K562 (cell line): ENCODE measurements around the gene ITPKB. TPM values are rescaled to one million over a fixed set of nuclear protein-coding genes. Genes with fewer than 3 reads are reported as not detected.

Source experiments
- ATAC-seq: fragments of 200-7000 bp; cut with Tn5 transposase; 3 replicates; pipeline ENCODE4 v1.9.1; 2020; ENCODE audit warnings: moderate library complexity
- BruUV-seq: library from RNA; stranded (reverse); fragments of 400-500 nt; replicated peaks from 2 replicates; lab custom pipeline; 2021; lab: Mats Ljungman, UMichigan
- CTCF ChIA-PET: fragments of 300-600 bp; formaldehyde crosslinking; extraction: SDS; loops from one replicate; lab custom pipeline; 2021; ENCODE audit warnings: low intra/inter-chr PET ratio; lab: Yijun Ruan, JAX
- POLR2A ChIA-PET: fragments of 300-600, 350-650 bp; sonication (Branson Sonifier 250); formaldehyde crosslinking; extraction: SDS; loops from one replicate; lab custom pipeline; 2021; ENCODE audit warnings: antibody characterized with exemption, inconsistent platforms; lab: Yijun Ruan, JAX
- DNase-seq, 4 experiments: peaks; one replicate each; pipeline versions ENCODE4 v3.0.0 to v3.0.0-alpha.2; 2011 to 2018; ENCODE audit warnings: low spot score in 3 of 4, mixed read lengths in 3 of 4; ENCODE audit errors: extremely low read depth in 1 of 4
- FAIRE-seq: peaks from 2 replicates; lab custom pipeline; 2011; peaks lifted over from hg19 to GRCh38; lab: Jason Lieb, UNC
- H2AFZ ChIP-seq: 2 replicates; pipeline ENCODE4 v1.6.0; 2011; ENCODE audit warnings: low read depth, low read length, control low read depth, inconsistent platforms
- H3K27ac ChIP-seq: fragments of 200-600 bp; 3 replicates; pipeline ENCODE4 v1.8.0; 2011; ENCODE audit warnings: low read depth, mild to moderate bottlenecking, control low read depth, inconsistent platforms, low read length, moderate library complexity, mixed read lengths; ENCODE audit errors: extremely low read depth
- H3K27me3 ChIP-seq, 2 experiments: fragments of 300-600 bp in 1 of 2; 2 replicates in 1 of 2; 3 replicates in 1 of 2; pipeline versions ENCODE4 v1.6.0 to v1.8.0; 2011; ENCODE audit warnings: inconsistent platforms in 2 of 2, low read length in 2 of 2, mild to moderate bottlenecking in 1 of 2, mixed read lengths in 1 of 2, moderate library complexity in 1 of 2; ENCODE audit not compliant: control insufficient read depth in 2 of 2, insufficient read depth in 2 of 2
- H3K36me3 ChIP-seq: fragments of 300-600 bp; 3 replicates; pipeline ENCODE4 v1.8.0; 2011; ENCODE audit warnings: mild to moderate bottlenecking, low read length, inconsistent platforms; ENCODE audit not compliant: control insufficient read depth, insufficient read depth
- H3K4me1 ChIP-seq, 2 experiments: fragments of 200-600 bp in 1 of 2; replicated peaks in 1 of 2; 2 replicates in 1 of 2; 3 replicates in 1 of 2; pipeline versions ENCODE4 v1.5.1 to v1.8.0; 2011; ENCODE audit warnings: inconsistent platforms in 2 of 2, low read length in 2 of 2, mild to moderate bottlenecking in 1 of 2, mixed read lengths in 1 of 2, moderate library complexity in 1 of 2; ENCODE audit not compliant: control insufficient read depth in 2 of 2, insufficient read depth in 2 of 2
- H3K4me2 ChIP-seq: 2 replicates; pipeline ENCODE4 v1.6.1; 2011; ENCODE audit warnings: low read length, control low read depth, inconsistent platforms, mixed read lengths; ENCODE audit not compliant: insufficient read depth
- H3K4me3 ChIP-seq: fragments of 200-600 bp; sonication (generic), shearing (Covaris generic); 2 replicates; pipeline ENCODE4 v1.5.1; 2016; ENCODE audit warnings: control low read depth, inconsistent platforms
- H3K79me2 ChIP-seq: fragments of 200-600 bp; 3 replicates; pipeline ENCODE4 v1.8.0; 2011; ENCODE audit warnings: low read length, inconsistent platforms; ENCODE audit not compliant: control insufficient read depth, insufficient read depth
- H3K9ac ChIP-seq, 2 experiments: 2 replicates each; pipeline versions ENCODE4 v1.6.0 to v1.6.1; 2011; ENCODE audit warnings: low read depth in 2 of 2, low read length in 2 of 2, control low read depth in 1 of 2, inconsistent platforms in 1 of 2, mild to moderate bottlenecking in 1 of 2, mixed read lengths in 1 of 2; ENCODE audit not compliant: insufficient read depth in 1 of 2
- H3K9me1 ChIP-seq: one replicate; pipeline ENCODE4 v1.6.0; 2011; ENCODE audit warnings: inconsistent platforms, mild to moderate bottlenecking, low read length, moderate library complexity; ENCODE audit not compliant: control insufficient read depth, insufficient read depth
- H3K9me3 ChIP-seq: replicated peaks from 2 replicates; pipeline ENCODE4 v1.5.1; 2011; ENCODE audit warnings: low read depth, low read length, inconsistent platforms; ENCODE audit not compliant: control insufficient read depth, insufficient read depth
- H4K20me1 ChIP-seq: replicated peaks from 2 replicates; pipeline ENCODE4 v1.6.1; 2011; ENCODE audit warnings: low read length, inconsistent platforms, mixed read lengths; ENCODE audit not compliant: control insufficient read depth, insufficient read depth
- ELF4 ChIP-seq: fragments of 450-650 bp; formaldehyde crosslinking; IDR thresholded peaks from 2 replicates; pipeline ENCODE4 v1.4.0; 2022; ENCODE audit warnings: missing genetic modification characterization
- ESRRB ChIP-seq: fragments of 250-450 bp; sonication (Bioruptor Pico); IDR thresholded peaks from 2 replicates; pipeline ENCODE4 v1.5.0; 2020; ENCODE audit warnings: mild to moderate bottlenecking, moderate library complexity, borderline replicate concordance
- HDAC2 ChIP-seq: fragments of 450-650 bp; IDR thresholded peaks from 2 replicates; pipeline ENCODE4 v1.6.1; 2016; ENCODE audit warnings: mild to moderate bottlenecking
- SIN3A ChIP-seq, 2 experiments: fragments of 150-350 bp in 1 of 2; IDR thresholded peaks; 2 replicates each; pipeline ENCODE4 v1.6.1; 2011 to 2016; ENCODE audit warnings: borderline replicate concordance in 2 of 2, low read depth in 2 of 2, low read length in 2 of 2, mild to moderate bottlenecking in 2 of 2, moderate library complexity in 2 of 2; ENCODE audit not compliant: control insufficient read depth in 1 of 2
- TCF3 ChIP-seq: sonication (generic); formaldehyde crosslinking; IDR thresholded peaks from 2 replicates; pipeline ENCODE4 v1.4.0; 2020; ENCODE audit warnings: mild to moderate bottlenecking, missing genetic modification reagents
- ZNF175 ChIP-seq: fragments of 200-800 bp; sonication (Bioruptor generic); IDR thresholded peaks from 2 replicates; pipeline ENCODE4 v1.6.1; 2016; ENCODE audit warnings: low read depth, mild to moderate bottlenecking, missing genetic modification characterization, missing compliant biosample characterization
- ZNF263 ChIP-seq: sonication (generic); formaldehyde crosslinking; IDR thresholded peaks from 2 replicates; pipeline ENCODE4 v1.8.0; 2022; ENCODE audit warnings: mild to moderate bottlenecking, missing genetic modification reagents, borderline replicate concordance
- ZNF644 ChIP-seq: fragments of 200-800 bp; sonication (Bioruptor generic); IDR thresholded peaks from 2 replicates; pipeline ENCODE4 v1.6.1; 2016; ENCODE audit warnings: low read depth, missing genetic modification characterization, missing compliant biosample characterization
- WGBS: fragments of 100-300 bp; shearing (Covaris generic); methylation state at CpG from one replicate; pipeline ENCODE4 v1.1.6; 2016; ENCODE audit warnings: low coverage, mixed read lengths; ENCODE audit not compliant: insufficient coverage; ENCODE audit errors: missing lambda C conversion rate; 5-methylcytosine and 5-hydroxymethylcytosine counted together
- in situ Hi-C: fragments of 300-500 bp; cut with MboI; formaldehyde crosslinking; loops from 4 replicates; pipeline ENCODE4 v1.15.0; 2018; ENCODE audit warnings: inconsistent platforms, mixed read lengths
- intact Hi-C: fragments of 100-400 bp; cut with micrococcal nuclease; formaldehyde crosslinking; loops from 2 replicates; pipeline ENCODE4 v1.14.2; 2022
- polyA plus RNA-seq, 8 experiments: library from polyadenylated mRNA; depleted of rRNA in 4 of 8; stranded (reverse) in 5 of 8; unstranded in 3 of 8; fragments of >200 nt; fragmentation: Nextera tagmentation in 2 of 8; fragmentation: Illumina TruSeq in 1 of 8; extraction: Ambion mirVana in 2 of 8; extraction: Trizol in 1 of 8; gene quantifications; 2 replicates each; pipeline versions ENCODE4 v1.2.1 to v1.2.3, GENCODE V29; 2011 to 2014; ENCODE audit warnings: inconsistent platforms in 1 of 8, missing spikeins in 1 of 8
- total RNA-seq, 7 experiments: library from RNA; depleted of rRNA in 6 of 7; stranded (reverse); fragments of >200 nt in 6 of 7; fragmentation: Illumina TruSeq in 2 of 7; extraction: Trizol in 2 of 7; gene quantifications; 2 replicates each; pipeline versions ENCODE4 v1.2.1 to v1.2.3, GENCODE V29; 2011 to 2021; ENCODE audit warnings: low replicate concordance in 1 of 7
- TF ChIP-seq, protein P1 (sequence below): sonication (generic); formaldehyde crosslinking; IDR thresholded peaks from 2 replicates; pipeline ENCODE4 v1.9.0; 2022; ENCODE audit warnings: mild to moderate bottlenecking, missing genetic modification reagents
- TF ChIP-seq, protein P2 (sequence below): sonication (generic); formaldehyde crosslinking; IDR thresholded peaks from 2 replicates; pipeline ENCODE4 v1.8.1; 2023; ENCODE audit warnings: mild to moderate bottlenecking, missing genetic modification reagents
- TF ChIP-seq, protein P3 (sequence below): fragments of 450-650 bp; IDR thresholded peaks from 2 replicates; pipeline ENCODE4 v1.6.1; 2016; ENCODE audit warnings: mild to moderate bottlenecking

The ITPKB gene
- total and polyA plus RNA-seq, 9 of the 15 experiments (the other 6 are each of a cell fraction or from before 2014, with no cell fraction given): 0.01 to 0.22 TPM; not detected in 7

DNA sequence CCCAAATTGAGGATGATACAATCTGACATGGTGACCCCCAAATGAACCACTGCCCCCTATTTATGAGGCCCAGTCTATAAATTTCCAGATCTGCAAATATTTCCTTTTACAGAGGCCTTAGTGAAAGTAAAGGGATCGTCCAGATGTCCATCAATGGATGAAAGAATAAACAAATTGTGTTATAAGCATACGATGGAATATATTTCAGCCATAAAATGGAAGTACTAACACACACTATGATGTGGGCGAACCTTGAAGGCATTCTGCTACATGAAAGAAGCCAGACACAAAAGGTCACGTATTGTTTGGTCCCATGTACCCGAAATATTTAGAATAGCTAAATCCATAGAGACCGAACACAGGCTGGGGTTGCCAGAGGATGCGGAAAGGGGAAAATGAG lies 48.6 kb upstream of the ITPKB start:
- CTCF ChIA-PET: no interaction called here
- BruUV-seq: no TSS peak
- TF ChIP-seq, protein P1, sequence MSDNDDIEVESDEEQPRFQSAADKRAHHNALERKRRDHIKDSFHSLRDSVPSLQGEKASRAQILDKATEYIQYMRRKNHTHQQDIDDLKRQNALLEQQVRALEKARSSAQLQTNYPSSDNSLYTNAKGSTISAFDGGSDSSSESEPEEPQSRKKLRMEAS (CRISPR knock-in tag): no peak
- no peak for TF ChIP-seq ZNF263 (CRISPR knock-in tag)
- TF ChIP-seq ZNF644 (tag): no peak
- TF ChIP-seq ESRRB: no peak
- no peak for TF ChIP-seq ELF4
- no peak for TF ChIP-seq TCF3 (CRISPR knock-in tag)
- TF ChIP-seq HDAC2: no peak
- H3K9me3 ChIP-seq: no peaks in the 10 kb centered on the region
- no peak for FAIRE-seq
- no peak overlapping the region for H3K4me3 ChIP-seq
- no peaks in the 10 kb centered on the region for H3K36me3 ChIP-seq
- H2AFZ ChIP-seq: no peak overlapping the region
- H3K27ac ChIP-seq: no peak overlapping the region
- H3K4me2 ChIP-seq: no peak overlapping the region
- POLR2A ChIA-PET: no interaction called here
- DNase-seq: no peak
- no peaks in the 10 kb centered on the region for H3K9me1 ChIP-seq
- intact Hi-C loops (no loop called here), in situ Hi-C loops (no loop called here)
- peaks cover 26 to 37% of the 10 kb centered on the region in 2 experiments for H3K27me3 ChIP-seq
- H3K79me2 ChIP-seq: no peaks in the 10 kb centered on the region
- no peaks in the 10 kb centered on the region for H4K20me1 ChIP-seq
- no peak for ATAC-seq
- no peak overlapping the region for H3K9ac ChIP-seq
- 5% methylated on average over 7 of the region's 7 CpGs for WGBS
- H3K4me1 ChIP-seq: no peaks in the 10 kb centered on the region

DNA sequence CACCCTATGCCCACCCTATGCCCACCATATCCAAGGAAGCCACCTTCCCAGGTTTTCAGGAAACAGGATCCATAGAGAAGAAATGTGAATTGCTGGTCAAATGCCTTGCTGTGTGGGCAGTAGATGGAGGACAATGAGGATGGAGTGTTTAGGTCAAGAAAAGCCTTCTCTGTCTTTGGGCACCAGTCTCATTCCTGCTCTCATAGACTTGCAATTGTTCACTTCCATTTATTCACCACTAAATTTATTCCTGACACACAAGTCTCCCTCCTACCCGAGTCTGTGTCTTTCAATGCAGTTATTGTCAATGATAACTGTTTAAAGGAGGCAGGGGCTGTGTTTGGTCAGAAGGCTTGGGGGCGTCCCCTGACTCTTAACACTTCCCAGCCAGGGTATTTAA lies 48.0 kb upstream of the ITPKB start:
- POLR2A ChIA-PET: interaction anchor here (1.2 kb wide), 1 partner anchor 18 kb away, joined by 6 read pairs; no protein-coding TSS in a partner anchor
- no peaks in the 10 kb centered on the region for H3K9me1 ChIP-seq
- H3K4me3 ChIP-seq: no peak overlapping the region
- peaks cover 26 to 41% of the 10 kb centered on the region in 2 experiments for H3K27me3 ChIP-seq
- DNase-seq (no peak), ATAC-seq (no peak), FAIRE-seq (no peak)
- H4K20me1 ChIP-seq: no peaks in the 10 kb centered on the region
- H3K27ac ChIP-seq: no peak overlapping the region
- no peaks in the 10 kb centered on the region for H3K9me3 ChIP-seq
- intact Hi-C loops: no loop called here
- in situ Hi-C loops: no loop called here
- H3K4me2 ChIP-seq: no peak overlapping the region
- H3K9ac ChIP-seq: no peak overlapping the region
- CTCF ChIA-PET: no interaction called here
- no peaks in the 10 kb centered on the region for H3K36me3 ChIP-seq
- H3K79me2 ChIP-seq: no peaks in the 10 kb centered on the region
- H2AFZ ChIP-seq: no peak overlapping the region
- no peaks in the 10 kb centered on the region for H3K4me1 ChIP-seq
- no TSS peak for BruUV-seq
- 0% methylated on average over 2 of the region's 2 CpGs for WGBS
- TF ChIP-seq, protein P2, sequence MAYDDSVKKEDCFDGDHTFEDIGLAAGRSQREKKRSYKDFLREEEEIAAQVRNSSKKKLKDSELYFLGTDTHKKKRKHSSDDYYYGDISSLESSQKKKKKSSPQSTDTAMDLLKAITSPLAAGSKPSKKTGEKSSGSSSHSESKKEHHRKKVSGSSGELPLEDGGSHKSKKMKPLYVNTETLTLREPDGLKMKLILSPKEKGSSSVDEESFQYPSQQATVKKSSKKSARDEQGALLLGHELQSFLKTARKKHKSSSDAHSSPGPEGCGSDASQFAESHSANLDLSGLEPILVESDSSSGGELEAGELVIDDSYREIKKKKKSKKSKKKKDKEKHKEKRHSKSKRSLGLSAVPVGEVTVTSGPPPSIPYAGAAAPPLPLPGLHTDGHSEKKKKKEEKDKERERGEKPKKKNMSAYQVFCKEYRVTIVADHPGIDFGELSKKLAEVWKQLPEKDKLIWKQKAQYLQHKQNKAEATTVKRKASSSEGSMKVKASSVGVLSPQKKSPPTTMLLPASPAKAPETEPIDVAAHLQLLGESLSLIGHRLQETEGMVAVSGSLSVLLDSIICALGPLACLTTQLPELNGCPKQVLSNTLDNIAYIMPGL (CRISPR knock-in tag): no peak
- no peak for TF ChIP-seq ZNF175
- no peak for TF ChIP-seq SIN3A (IDR thresholded peaks at IDR 0.05; ENCODE audit: borderline replicate concordance in 2 of 2, control insufficient read depth in 1 of 2, low read depth in 2 of 2, low read length in 2 of 2)
- TF ChIP-seq, protein P3, sequence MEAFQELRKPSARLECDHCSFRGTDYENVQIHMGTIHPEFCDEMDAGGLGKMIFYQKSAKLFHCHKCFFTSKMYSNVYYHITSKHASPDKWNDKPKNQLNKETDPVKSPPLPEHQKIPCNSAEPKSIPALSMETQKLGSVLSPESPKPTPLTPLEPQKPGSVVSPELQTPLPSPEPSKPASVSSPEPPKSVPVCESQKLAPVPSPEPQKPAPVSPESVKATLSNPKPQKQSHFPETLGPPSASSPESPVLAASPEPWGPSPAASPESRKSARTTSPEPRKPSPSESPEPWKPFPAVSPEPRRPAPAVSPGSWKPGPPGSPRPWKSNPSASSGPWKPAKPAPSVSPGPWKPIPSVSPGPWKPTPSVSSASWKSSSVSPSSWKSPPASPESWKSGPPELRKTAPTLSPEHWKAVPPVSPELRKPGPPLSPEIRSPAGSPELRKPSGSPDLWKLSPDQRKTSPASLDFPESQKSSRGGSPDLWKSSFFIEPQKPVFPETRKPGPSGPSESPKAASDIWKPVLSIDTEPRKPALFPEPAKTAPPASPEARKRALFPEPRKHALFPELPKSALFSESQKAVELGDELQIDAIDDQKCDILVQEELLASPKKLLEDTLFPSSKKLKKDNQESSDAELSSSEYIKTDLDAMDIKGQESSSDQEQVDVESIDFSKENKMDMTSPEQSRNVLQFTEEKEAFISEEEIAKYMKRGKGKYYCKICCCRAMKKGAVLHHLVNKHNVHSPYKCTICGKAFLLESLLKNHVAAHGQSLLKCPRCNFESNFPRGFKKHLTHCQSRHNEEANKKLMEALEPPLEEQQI: no peak
